ENCODE measurements around the gene MACROD2.

The MACROD2 gene

GRCh38 chr20:15584507-15584906 is 1589.2 kb downstream of the MACROD2 start:
- H3K36me3 Mint-ChIP-seq: no peaks in the 10 kb centered on the region
- no peak overlapping the region for H3K27ac Mint-ChIP-seq
- DNase-seq (ENCODE audit: low spot score in 2 of 2): no peak
- no peak for ATAC-seq (ENCODE audit: low read depth)
- peaks cover 12% of the 10 kb centered on the region for H3K27me3 Mint-ChIP-seq
- H3K9me3 Mint-ChIP-seq: no peaks in the 10 kb centered on the region
- H3K4me1 Mint-ChIP-seq: no peaks in the 10 kb centered on the region
- no peak overlapping the region for H3K4me3 Mint-ChIP-seq

DNA sequence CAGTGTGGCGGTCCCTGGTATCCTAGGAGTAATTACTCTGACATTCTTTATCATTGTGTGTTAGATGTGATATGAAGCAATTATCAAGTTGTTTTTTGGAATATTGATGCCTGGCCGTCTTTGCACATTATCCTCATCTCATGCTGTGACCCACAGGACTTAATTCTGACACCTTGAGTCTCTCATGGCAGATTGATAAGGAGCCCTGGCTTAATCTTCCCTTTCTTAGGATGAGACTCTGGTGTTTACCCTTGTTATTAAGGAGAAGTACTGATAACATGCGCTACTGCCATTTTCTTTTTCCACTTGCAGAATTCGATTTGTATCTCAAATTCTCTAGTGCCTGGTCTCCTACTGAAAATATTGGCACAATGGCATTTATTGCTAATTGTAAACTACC is 1597.8 kb downstream of the MACROD2 start:
- H3K9me3 Mint-ChIP-seq: no peaks in the 10 kb centered on the region
- no peaks in the 10 kb centered on the region for H3K36me3 Mint-ChIP-seq
- H3K27me3 Mint-ChIP-seq: peaks cover 2% of the 10 kb centered on the region
- H3K4me3 Mint-ChIP-seq: no peak overlapping the region
- DNase-seq (ENCODE audit: low spot score in 2 of 2): no peak
- ATAC-seq (ENCODE audit: low read depth): no peak
- no peak overlapping the region for H3K27ac Mint-ChIP-seq
- no peaks in the 10 kb centered on the region for H3K4me1 Mint-ChIP-seq

GRCh38 chr20:15594158-15594695 is 1598.9 kb downstream of the MACROD2 start:
- Mint-ChIP-seq H3K9me3 (no peaks in the 10 kb centered on the region), H3K27ac (no peak overlapping the region), H3K4me1 (no peaks in the 10 kb centered on the region), H3K27me3 (peaks cover 2% of the 10 kb centered on the region), H3K36me3 (no peaks in the 10 kb centered on the region), H3K4me3 (no peak overlapping the region)
- DNase-seq (ENCODE audit: low spot score in 2 of 2) (no peak), ATAC-seq (ENCODE audit: low read depth) (no peak)

DNA sequence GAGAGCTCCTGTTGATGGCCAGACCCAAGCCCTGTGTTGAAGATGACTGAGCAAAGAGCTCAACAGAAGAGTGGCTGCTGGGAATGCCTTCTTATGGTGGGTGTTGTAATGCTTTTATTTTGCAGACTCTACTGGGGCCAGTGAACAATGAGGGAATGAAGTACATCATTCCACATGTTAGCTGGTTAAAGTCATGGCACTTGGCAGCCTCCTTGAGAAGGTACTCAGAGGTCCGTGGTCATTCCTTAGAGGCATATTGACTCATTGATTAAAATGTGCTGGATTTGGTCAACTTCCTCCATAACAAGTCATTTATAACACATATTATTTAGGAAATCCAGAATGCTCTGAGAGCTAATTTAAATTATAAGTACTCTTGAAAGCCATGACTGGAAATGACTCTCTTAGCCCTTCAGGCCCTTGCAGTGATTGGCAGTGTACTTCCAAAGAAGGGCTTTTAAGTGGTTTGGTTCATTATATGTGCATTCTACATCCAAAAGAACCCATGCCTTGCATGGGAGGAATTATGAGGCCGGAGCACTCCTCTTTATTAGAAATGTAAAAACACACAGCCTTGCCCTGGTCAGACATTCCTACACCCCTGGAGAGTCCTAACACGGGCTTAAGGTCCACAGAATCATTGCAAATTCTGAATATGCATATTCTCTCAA is 1601.0 kb downstream of the MACROD2 start:
- DNase-seq (ENCODE audit: low spot score in 2 of 2): no peak
- H3K9me3 Mint-ChIP-seq: no peaks in the 10 kb centered on the region

GRCh38 chr20:15597306-15597705 is 1602.0 kb downstream of the MACROD2 start:
- H3K27ac Mint-ChIP-seq: no peak overlapping the region
- no peaks in the 10 kb centered on the region for H3K36me3 Mint-ChIP-seq
- H3K4me1 Mint-ChIP-seq: no peaks in the 10 kb centered on the region
- ATAC-seq (ENCODE audit: low read depth) (no peak), DNase-seq (ENCODE audit: low spot score in 2 of 2) (no peak)
- H3K4me3 Mint-ChIP-seq: no peak overlapping the region
- peaks cover 2% of the 10 kb centered on the region for H3K27me3 Mint-ChIP-seq
- no peaks in the 10 kb centered on the region for H3K9me3 Mint-ChIP-seq

More for the DNA sequence above, 1601.0 kb downstream of the MACROD2 start:
- H3K27ac Mint-ChIP-seq: no peak overlapping the region
- ATAC-seq (ENCODE audit: low read depth): no peak
- no peak overlapping the region for H3K4me3 Mint-ChIP-seq
- H3K36me3 Mint-ChIP-seq: no peaks in the 10 kb centered on the region
- no peaks in the 10 kb centered on the region for H3K4me1 Mint-ChIP-seq
- peaks cover 2% of the 10 kb centered on the region for H3K27me3 Mint-ChIP-seq

GRCh38 chr20:15599961-15600360 is 1604.6 kb downstream of the MACROD2 start:
- no peaks in the 10 kb centered on the region for H3K9me3 Mint-ChIP-seq
- peaks cover 2% of the 10 kb centered on the region for H3K27me3 Mint-ChIP-seq
- DNase-seq (ENCODE audit: low spot score in 2 of 2): no peak
- H3K4me1 Mint-ChIP-seq: no peaks in the 10 kb centered on the region
- H3K27ac Mint-ChIP-seq: no peak overlapping the region
- ATAC-seq (ENCODE audit: low read depth): no peak
- no peaks in the 10 kb centered on the region for H3K36me3 Mint-ChIP-seq
- H3K4me3 Mint-ChIP-seq: no peak overlapping the region

DNA sequence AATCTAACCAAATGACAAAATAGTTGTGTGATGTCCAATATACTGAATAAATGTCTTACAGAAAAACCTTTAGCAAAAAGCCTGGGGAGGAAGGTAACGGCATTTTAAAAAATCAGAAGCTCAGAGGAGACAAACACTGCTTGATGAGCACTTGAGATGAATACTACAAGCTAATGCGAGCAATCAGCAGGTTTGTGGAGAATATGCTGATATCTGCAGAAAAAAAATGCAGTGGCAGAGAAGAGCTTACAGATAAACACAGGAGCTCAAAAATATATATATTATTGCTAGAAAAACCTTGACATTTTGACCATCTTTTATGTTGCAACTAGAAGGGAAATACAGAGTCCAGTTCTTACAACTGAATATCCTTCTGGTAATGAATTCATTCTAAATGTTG is 1605.2 kb downstream of the MACROD2 start:
- Mint-ChIP-seq H3K9me3 (no peaks in the 10 kb centered on the region), H3K4me3 (no peak overlapping the region), H3K36me3 (no peaks in the 10 kb centered on the region), H3K4me1 (no peaks in the 10 kb centered on the region), H3K27me3 (peaks cover 2% of the 10 kb centered on the region), H3K27ac (no peak overlapping the region)
- ATAC-seq (ENCODE audit: low read depth) (no peak), DNase-seq (ENCODE audit: low spot score in 2 of 2) (no peak)

DNA sequence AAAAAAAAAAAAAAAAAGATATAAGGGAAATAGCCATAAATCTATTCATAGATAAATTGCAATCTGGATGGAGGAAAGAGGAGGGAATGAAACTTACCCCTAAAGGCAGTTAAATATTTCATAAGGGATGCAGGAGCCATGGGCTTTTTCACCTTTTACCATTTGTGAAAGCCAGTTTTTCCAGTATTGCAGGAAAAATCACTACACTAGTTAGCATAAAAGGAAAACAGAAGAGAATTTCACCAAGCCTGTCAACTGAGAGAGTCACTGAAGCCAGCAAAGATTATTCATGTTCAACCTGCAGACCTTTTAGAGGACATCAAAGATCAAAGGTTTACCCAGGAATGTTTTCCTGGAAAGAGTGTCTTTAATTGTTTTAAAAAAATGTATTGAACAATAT is 1608.2 kb downstream of the MACROD2 start:
- Mint-ChIP-seq H3K9me3 (no peaks in the 10 kb centered on the region), H3K4me1 (no peaks in the 10 kb centered on the region), H3K27me3 (no peaks in the 10 kb centered on the region), H3K4me3 (no peak overlapping the region), H3K27ac (no peak overlapping the region), H3K36me3 (no peaks in the 10 kb centered on the region)
- ATAC-seq (ENCODE audit: low read depth): no peak
- DNase-seq (ENCODE audit: low spot score in 2 of 2): no peak

DNA sequence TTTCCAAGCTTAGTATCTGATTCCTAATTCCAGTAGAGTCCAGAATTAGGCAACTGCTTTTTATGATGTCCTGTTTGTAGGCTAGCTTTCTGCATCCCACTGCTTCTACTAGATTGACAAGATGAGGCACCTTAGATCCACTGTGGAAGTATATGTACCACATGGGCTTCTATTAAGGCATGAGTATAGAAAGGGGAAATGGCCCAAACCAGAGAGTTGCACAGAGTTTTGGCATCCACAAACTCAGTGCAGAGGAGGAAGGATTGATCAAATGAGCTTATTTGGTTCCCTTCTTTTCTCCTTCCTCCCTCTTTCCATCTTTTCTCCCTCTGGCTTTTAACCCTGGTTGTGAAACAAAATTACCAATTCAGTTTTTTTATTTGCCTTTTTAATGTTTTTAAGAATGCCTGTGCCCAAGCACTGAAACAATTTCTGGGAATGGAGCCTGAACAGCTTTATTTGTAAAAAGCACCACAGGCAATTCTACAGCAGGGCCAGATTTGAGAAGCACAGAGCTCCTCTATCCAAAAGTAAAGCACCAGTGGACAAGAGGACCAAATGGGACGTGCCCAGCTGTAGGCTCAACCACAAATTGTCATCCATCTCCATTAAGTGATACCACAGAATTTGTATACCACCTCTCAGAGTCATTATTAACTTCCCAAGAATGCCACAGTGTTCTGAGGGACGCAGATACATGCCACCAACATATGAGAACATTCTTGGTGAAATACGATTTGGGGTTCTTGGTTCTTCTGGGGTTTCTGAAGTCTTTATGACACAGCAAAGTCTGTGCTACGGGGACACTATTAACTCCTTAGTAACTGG is 1608.9 kb downstream of the MACROD2 start:
- Mint-ChIP-seq H3K27ac (no peak overlapping the region), H3K27me3 (no peaks in the 10 kb centered on the region), H3K4me3 (no peak overlapping the region), H3K9me3 (no peaks in the 10 kb centered on the region), H3K4me1 (no peaks in the 10 kb centered on the region), H3K36me3 (no peaks in the 10 kb centered on the region)
- ATAC-seq (ENCODE audit: low read depth): no peak
- no peak for DNase-seq (ENCODE audit: low spot score in 2 of 2)

DNA sequence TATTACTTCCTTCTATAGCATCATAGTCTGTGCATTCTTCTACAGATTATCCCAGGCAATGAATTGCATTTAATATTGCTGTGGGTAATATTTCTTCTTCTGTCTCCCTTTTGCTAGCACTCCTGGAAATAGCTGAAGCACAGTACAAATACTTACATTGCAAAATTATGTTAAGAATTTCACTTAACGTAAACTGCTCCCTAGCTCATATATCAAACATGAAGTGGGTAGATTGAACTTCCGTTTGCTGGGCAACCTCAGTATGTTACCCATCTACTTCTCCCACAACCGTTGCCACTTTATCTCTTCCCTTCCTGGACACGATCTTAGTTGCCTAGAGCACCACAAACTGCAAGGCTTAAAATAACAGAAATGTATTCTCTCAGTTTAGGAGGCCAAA is 1614.6 kb downstream of the MACROD2 start:
- Mint-ChIP-seq H3K4me1 (no peaks in the 10 kb centered on the region), H3K9me3 (no peaks in the 10 kb centered on the region), H3K27ac (no peak overlapping the region), H3K4me3 (no peak overlapping the region), H3K36me3 (no peaks in the 10 kb centered on the region), H3K27me3 (peaks cover 3% of the 10 kb centered on the region)
- DNase-seq (ENCODE audit: low spot score in 2 of 2) (no peak), ATAC-seq (ENCODE audit: low read depth) (no peak)

DNA sequence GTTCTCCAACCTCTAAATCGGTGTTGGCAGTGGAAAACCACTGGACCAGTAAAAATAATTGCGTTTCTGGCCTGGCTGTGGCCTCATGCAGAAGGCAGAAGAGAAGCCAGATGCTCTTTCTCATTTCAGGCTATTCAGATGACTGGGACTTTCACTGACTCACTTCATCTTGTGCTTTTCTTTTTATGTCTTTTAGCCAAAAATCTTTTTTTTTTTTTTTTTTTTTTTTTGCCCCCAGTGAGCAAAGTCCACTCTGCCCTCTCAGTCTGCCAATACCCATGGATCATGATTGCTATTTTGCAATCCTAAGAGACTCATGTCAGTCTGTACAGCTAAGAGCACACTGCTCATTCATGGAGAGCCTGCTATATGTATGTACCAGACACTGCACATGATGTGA is 1615.5 kb downstream of the MACROD2 start:
- DNase-seq (ENCODE audit: low spot score in 2 of 2) (no peak), ATAC-seq (ENCODE audit: low read depth) (no peak)
- Mint-ChIP-seq H3K27ac (no peak overlapping the region), H3K36me3 (no peaks in the 10 kb centered on the region), H3K4me3 (no peak overlapping the region), H3K27me3 (peaks cover 4% of the 10 kb centered on the region), H3K4me1 (no peaks in the 10 kb centered on the region), H3K9me3 (no peaks in the 10 kb centered on the region)

DNA sequence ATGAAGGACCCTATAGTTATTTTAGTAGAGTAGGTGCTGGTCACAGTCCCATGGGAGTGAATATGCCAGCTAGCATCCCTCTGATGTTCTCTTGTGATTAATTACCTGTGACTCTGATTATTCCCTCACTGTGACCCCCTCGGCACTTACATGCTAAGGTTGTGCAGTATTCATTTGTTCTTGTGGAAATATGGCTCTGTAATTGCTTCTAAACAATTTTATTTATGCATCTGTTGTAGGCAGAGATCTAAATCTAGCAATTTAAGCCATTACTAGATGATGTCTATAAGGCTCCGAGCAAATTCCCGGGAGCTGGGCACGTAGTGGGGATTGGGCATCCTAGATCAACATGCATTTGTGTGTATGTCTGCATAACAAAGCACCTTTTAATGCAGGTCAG is 1616.2 kb downstream of the MACROD2 start:
- Mint-ChIP-seq H3K27me3 (peaks cover 4% of the 10 kb centered on the region), H3K27ac (no peak overlapping the region), H3K4me1 (no peaks in the 10 kb centered on the region), H3K36me3 (no peaks in the 10 kb centered on the region), H3K4me3 (no peak overlapping the region), H3K9me3 (no peaks in the 10 kb centered on the region)
- ATAC-seq (ENCODE audit: low read depth) (no peak), DNase-seq (ENCODE audit: low spot score in 2 of 2) (no peak)

DNA sequence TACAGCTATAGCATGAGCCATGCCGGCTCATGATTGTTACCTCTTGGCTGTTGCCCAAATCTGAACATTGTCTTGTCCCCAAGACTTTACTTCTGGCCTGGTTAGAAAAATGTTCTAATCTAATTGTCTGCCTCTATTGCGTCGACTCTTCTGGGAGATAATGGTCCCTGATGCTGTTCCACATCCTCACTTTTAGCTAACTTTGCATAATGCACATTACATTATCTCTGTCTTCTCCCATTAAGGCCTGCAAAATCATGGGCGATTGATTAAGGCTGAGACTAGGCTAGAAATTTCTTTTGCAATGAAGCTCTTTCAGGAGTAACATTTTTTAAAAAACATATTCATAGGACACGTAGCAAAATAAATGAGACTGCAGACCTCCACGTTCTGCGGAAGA is 1616.9 kb downstream of the MACROD2 start:
- ATAC-seq (ENCODE audit: low read depth): no peak
- Mint-ChIP-seq H3K4me1 (no peaks in the 10 kb centered on the region), H3K27me3 (peaks cover 4% of the 10 kb centered on the region), H3K9me3 (no peaks in the 10 kb centered on the region), H3K4me3 (no peak overlapping the region), H3K27ac (no peak overlapping the region), H3K36me3 (no peaks in the 10 kb centered on the region)
- DNase-seq (ENCODE audit: low spot score in 2 of 2): no peak

- peaks cover 4% of the 10 kb centered on the region for H3K27me3 Mint-ChIP-seq
- H3K4me1 Mint-ChIP-seq: no peaks in the 10 kb centered on the region
- no peaks in the 10 kb centered on the region for H3K9me3 Mint-ChIP-seq
- no peak overlapping the region for H3K4me3 Mint-ChIP-seq
- H3K27ac Mint-ChIP-seq: no peak overlapping the region
- H3K36me3 Mint-ChIP-seq: no peaks in the 10 kb centered on the region
- ATAC-seq (ENCODE audit: low read depth): no peak
- DNase-seq (ENCODE audit: low spot score in 2 of 2): no peak
Measured at GRCh38 chr20:15612769-15613168, 1617.5 kb downstream of the MACROD2 start.
